ENCODE results near the gene CENPV.

- TF ChIP-seq CTCF (IDR thresholded peaks at IDR 0.05; ENCODE audit: insufficient read depth, low read length, poor library complexity, severe bottlenecking) (no peak), EZH2phosphoT487 (conservative IDR thresholded peaks at IDR 0.05; ENCODE audit: low read length) (no peak)
Observed at GRCh38 chr17:16377941-16378341, 24.7 kb upstream of the CENPV start.

Measured in SU-DHL-6 (cell line).